HepG2 (cell line): ENCODE data around the gene PUS1. TPM values are rescaled to one million over a fixed set of nuclear protein-coding genes. Genes with fewer than 3 reads are reported as not detected.

Experiments used
- CENPBD1 ChIP-seq: sonication (generic); formaldehyde crosslinking; IDR thresholded peaks from 2 replicates; pipeline ENCODE4 v1.8.0; 2022; ENCODE audit warnings: missing genetic modification reagents, low read depth, mild to moderate bottlenecking, borderline replicate concordance
- DNMT3B ChIP-seq: conservative IDR thresholded peaks from 2 replicates; pipeline ENCODE4 v1.6.1; 2016; ENCODE audit warnings: missing biosample characterization, control low read depth
- E2F5 ChIP-seq: sonication (generic); formaldehyde crosslinking; conservative IDR thresholded peaks from 2 replicates; pipeline ENCODE4 v1.4.0; 2020; ENCODE audit warnings: missing genetic modification reagents
- HNRNPK ChIP-seq: fragments of 200-400 bp; formaldehyde crosslinking; IDR thresholded peaks from 2 replicates; pipeline ENCODE4 v1.6.1; 2018; ENCODE audit warnings: low read length, low read depth, moderate library complexity, mild to moderate bottlenecking; ENCODE audit not compliant: poor library complexity, severe bottlenecking
- MATR3 ChIP-seq: sonication (generic); formaldehyde crosslinking; IDR thresholded peaks from 2 replicates; pipeline ENCODE4 v1.4.0; 2020; ENCODE audit warnings: missing genetic modification reagents
- MAZ ChIP-seq, 2 experiments: sonication (generic) in 1 of 2; formaldehyde crosslinking in 1 of 2; IDR thresholded peaks; 2 replicates each; pipeline versions ENCODE4 v1.5.0 to v1.6.1; 2012 to 2020; ENCODE audit warnings: low read depth in 2 of 2, mild to moderate bottlenecking in 2 of 2, borderline replicate concordance in 1 of 2, improper control_type of control experiment in 1 of 2, low read length in 1 of 2, missing genetic modification reagents in 1 of 2, moderate library complexity in 1 of 2
- PHF5A ChIP-seq: IDR thresholded peaks from one replicate; pipeline ENCODE4 v1.6.1; 2018; ENCODE audit warnings: low read depth, missing genetic modification reagents; ENCODE audit not compliant: unreplicated experiment
- POGZ ChIP-seq: sonication (generic); formaldehyde crosslinking; IDR thresholded peaks from 2 replicates; pipeline ENCODE4 v1.4.0; 2020; ENCODE audit warnings: mild to moderate bottlenecking, missing genetic modification reagents
- RELA ChIP-seq: sonication (generic); formaldehyde crosslinking; IDR thresholded peaks from 2 replicates; pipeline ENCODE4 v1.4.0; 2020; ENCODE audit warnings: missing genetic modification reagents
- SALL1 ChIP-seq: sonication (generic); formaldehyde crosslinking; IDR thresholded peaks from 2 replicates; pipeline ENCODE4 v1.8.0; 2022; ENCODE audit warnings: mild to moderate bottlenecking, missing genetic modification reagents
- STAG1 ChIP-seq: sonication (generic); formaldehyde crosslinking; IDR thresholded peaks from 2 replicates; pipeline ENCODE4 v1.4.0; 2020; ENCODE audit warnings: missing genetic modification reagents
- ZBTB37 ChIP-seq: sonication (generic); formaldehyde crosslinking; IDR thresholded peaks from 2 replicates; pipeline ENCODE4 v1.4.0; 2020; ENCODE audit warnings: mild to moderate bottlenecking, missing genetic modification reagents
- ZBTB7A ChIP-seq: sonication (generic); formaldehyde crosslinking; IDR thresholded peaks from 2 replicates; pipeline ENCODE4 v1.8.0; 2022; ENCODE audit warnings: mild to moderate bottlenecking, missing genetic modification reagents
- ZHX1 ChIP-seq: sonication (generic); formaldehyde crosslinking; IDR thresholded peaks from 2 replicates; pipeline ENCODE4 v1.8.1; 2022; ENCODE audit warnings: low read depth, mild to moderate bottlenecking, missing genetic modification reagents
- ZNF256 ChIP-seq: sonication (generic); formaldehyde crosslinking; conservative IDR thresholded peaks from 2 replicates; pipeline ENCODE4 v1.4.0; 2020; ENCODE audit warnings: missing genetic modification reagents
- polyA plus RNA-seq, 8 experiments: library from polyadenylated mRNA; depleted of rRNA in 3 of 8; stranded (reverse) in 7 of 8; unstranded in 1 of 8; fragments of >200 nt; fragmentation: Illumina TruSeq in 4 of 8; extraction: Trizol in 4 of 8; gene quantifications; 2 replicates each; pipeline versions ENCODE4 v1.2.1 to v1.2.3, GENCODE V29; 2011 to 2016; ENCODE audit warnings: low read depth in 4 of 8, missing spikeins in 1 of 8, mixed read lengths in 1 of 8; ENCODE audit not compliant: insufficient read depth in 1 of 8
- total RNA-seq, 5 experiments: library from RNA; depleted of rRNA; stranded (reverse); fragments of >200 nt; fragmentation: Illumina TruSeq; extraction: Trizol; gene quantifications; 2 replicates each; pipeline ENCODE4 v1.2.3, GENCODE V29; 2016; ENCODE audit warnings: low read depth in 1 of 5

Gene PUS1
- total and polyA plus RNA-seq, 2 of the 13 experiments (the other 11 are each of a cell fraction or from before 2014, with no cell fraction given): 19.2 to 24.7 TPM

GRCh38 chr12:131949431-131950181 is 20.5 kb downstream of the PUS1 start, which contains the start of gene EP400 (continued):
- TF ChIP-seq HNRNPK (peak; percentile 29), ZBTB7A (CRISPR knock-in tag) (no peak), DNMT3B (CRISPR knock-in tag) (no peak), E2F5 (peak; percentile 17; the same call in 1 of the 2 replicates), PHF5A (CRISPR knock-in tag) (no peak), STAG1 (CRISPR knock-in tag) (peak; percentile 81), MATR3 (CRISPR knock-in tag) (no peak), POGZ (peak; percentile 37; the same call in 1 of the 2 replicates), SALL1 (peak; percentile 42; the same call in 1 of the 2 replicates), RELA (CRISPR knock-in tag) (no peak), ZNF256 (CRISPR knock-in tag) (no peak), ZHX1 (CRISPR knock-in tag) (no peak), MAZ (IDR thresholded peaks at IDR 0.05; ENCODE audit: borderline replicate concordance, low read depth, low read length) (no peak), MAZ (CRISPR knock-in tag; IDR thresholded peaks at IDR 0.05; ENCODE audit: low read depth) (peak; percentile 87), CENPBD1 (CRISPR knock-in tag) (no peak), ZBTB37 (CRISPR knock-in tag) (no peak)
